Middle frontal gyrus (tissue), 1 donor: ENCODE results near the gene USB1.

Experiments
- DNase-seq: peaks from one replicate; pipeline ENCODE4 v3.0.0-alpha.2; 2015; ENCODE audit warnings: low spot score; ENCODE audit errors: extremely low spot score

The USB1 gene

DNA sequence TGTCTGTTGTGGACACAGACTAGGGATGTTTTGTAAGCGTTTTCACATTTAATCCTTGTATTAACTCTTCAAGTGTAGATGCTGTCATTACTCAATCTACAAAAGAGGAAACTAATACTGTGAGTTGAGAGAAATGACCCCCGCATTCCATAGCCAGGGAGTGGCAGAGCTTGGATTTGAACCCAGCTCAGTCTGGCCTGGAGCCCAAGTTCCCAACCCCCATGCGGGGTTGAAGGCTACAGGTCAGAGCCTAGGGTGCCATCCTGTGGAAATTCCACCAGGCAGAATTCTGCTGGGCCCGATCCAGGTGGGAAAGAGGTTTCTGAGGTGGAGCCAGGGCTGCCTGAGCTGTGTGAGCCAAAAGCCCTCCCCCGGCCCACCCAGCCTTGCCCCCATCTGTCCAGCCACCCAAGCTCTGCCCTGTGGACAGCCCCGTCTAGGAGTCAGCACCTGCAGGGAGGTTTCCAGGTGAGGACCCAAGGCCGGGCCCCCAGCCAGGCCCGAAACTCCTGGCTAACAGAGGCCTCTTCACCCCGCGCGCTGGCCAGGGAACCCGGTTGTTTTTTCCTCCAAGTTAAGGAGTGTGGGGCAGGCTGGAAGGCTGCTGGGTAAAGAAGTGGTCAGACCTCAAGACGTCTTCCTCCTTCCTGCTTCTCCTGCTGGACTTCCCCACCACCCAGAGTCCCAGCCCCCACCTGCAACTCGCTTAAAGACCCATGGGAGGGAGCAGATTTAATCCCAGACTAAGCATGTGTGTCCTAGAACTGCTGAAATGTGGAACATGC is 30.0 kb downstream of the USB1 start:
- DNase-seq: no peak

DNA sequence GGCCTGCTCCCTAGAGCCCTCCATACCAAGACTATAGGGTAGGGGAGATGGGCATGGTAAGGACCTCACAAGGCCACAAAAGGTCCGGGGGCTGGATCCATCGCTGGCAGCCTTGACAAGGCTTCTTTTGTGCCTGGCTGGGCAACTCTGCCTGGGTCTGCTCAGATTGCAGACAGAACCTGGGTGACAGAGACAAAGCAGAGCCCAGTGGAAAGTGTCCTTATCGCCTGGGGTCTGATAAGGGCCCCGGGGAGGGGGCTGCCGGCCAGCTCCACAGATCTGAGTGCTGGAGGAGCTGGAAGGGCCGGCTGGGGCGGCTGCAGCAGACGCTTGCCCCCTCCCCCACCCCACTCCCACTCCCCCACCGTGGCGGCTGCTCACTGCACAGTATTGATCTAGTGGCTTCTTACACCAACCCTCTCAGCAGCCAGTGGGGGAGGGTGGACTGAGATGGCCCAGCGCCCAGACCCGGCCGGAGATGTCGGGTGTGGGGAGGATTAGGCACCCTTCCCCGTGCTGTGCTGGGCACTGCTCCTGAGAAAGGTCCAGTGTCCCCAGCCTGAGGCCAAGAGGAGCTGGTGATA is 31.6 kb downstream of the USB1 start:
- no peak for DNase-seq

DNA sequence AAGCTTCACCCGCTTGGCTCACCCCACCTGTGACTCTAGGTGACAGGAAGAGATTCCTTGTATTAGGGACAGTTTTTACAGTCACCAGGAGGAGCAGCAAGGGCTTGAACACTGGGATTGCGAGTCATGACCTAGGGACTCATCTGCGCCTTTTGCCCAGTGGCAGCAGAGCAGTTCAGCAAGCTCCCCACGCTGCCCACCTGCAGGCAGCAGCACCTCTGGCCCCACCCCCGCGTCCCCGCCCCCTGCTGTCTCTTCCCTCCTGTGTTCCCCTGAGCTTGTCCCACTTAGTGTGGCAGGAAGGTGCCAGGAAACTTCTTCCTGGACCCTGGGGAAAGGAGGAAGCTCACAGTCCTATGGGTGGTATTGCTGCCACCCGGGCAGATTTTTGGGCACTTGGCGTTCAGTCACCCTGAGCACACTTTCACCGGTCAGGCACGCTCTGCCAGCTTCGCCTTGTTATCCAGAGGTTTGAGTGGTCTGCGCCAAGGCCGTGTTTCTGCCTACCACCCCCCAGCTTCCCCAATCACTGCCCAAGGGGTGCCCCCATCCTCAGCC is 33.0 kb downstream of the USB1 start:
- DNase-seq: no peak

DNA sequence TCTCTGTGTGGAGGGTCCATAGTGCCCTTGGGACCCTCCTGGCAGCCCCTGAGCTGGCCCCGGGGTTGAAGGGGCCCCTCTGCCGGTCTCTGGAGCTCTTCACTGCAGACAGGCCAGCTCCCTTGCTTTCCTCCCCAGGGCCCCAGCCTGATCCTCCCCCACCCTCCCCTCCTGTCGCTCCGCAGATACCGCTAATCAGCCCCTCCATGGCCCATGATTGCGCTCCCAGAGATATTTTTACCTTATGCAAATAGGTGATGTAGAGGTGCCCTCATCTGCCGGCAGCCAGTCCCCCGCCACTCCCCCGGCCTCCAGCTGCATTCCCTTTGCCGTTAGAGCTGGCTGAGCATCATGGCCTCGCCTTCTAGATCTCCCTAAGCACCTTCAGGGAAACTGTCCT is 33.6 kb downstream of the USB1 start:
- no peak for DNase-seq

DNA sequence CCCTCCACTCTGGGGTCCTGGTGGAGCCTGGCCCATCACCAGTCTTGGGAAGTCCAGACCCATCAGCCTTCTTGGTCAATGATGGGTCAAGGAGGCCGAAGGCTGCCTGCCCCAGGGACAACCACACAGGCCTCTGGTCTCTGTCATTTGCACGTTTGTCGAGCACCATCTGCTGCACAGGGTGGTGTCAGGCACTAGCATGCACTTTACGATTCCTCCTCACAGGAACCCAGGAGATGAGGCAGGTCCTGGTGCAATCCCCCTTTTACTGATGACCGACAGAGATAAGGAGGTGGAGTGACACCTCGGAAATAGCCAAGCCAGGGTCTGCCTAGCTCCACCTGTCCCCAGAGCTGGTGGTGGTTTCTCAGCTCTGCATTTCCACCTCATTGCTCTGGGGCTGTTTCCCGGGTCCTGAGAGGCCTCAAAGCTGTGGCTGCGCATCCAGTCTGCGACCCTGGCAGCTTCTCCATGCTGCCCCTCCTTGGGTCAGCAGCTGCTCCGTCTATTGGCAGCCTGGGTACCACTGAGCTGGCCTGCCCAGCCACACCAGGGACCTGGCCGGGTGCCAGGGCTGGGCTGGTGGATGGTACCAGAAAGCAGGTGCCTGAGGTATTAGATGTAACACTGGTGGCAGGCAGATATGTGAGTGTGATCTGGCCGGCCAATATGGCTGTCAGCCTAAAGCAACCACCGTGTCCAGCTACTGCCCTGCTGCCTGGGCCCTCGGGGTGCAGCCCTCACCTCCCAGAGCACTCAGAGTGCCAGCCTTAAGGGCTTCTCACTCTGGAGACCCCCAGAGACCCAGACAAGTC is 34.4 kb downstream of the USB1 start:
- DNase-seq: no peak

DNA sequence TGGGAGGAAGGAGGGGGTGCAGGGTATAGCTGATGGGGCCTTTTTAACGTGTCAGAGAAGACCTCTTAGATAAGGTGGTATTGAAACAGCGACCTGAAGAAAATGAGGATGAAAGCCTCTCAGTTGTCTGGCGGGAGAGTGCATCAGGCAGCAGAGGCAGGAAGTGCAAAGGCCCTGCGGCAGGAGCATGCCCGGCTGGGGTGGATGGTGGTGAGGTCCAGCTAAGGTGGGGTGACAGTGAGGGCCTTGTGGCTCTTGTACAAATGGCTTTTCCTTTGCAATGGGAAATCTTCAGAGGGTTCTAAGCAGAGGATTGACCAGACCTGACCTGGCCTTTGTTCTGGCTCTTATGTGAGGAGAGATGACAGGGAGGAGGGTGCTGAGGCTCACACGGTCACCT is 35.7 kb downstream of the USB1 start:
- DNase-seq: no peak

DNA sequence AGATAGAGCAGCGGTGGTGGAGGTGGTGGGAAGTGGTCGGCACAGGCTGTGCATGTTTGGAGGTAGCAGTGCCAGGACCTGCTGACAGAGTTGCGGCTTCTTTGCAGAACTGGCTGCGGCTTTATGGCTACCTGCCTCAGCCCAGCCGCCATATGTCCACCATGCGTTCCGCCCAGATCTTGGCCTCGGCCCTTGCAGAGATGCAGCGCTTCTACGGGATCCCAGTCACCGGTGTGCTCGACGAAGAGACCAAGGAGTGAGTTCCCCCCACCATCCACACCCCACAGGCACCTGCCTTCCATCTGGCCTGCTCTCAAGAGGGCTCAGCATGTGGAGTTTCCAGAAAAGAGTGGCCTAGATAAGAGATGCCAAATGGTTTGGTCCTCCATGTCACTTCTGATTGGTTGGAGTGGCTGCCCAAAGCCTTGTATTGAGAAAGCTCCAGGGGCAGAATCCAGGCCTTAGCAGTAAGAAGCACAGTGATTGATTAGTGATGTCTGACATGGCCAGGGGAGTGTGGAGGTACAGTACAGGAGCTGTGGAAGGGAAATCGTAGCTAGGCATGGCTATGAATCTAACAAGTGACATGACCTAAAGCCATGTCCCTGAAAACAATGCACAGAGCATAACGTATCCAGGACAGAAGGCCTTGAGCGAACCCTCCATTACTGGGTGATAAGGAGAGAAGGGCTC is 36.3 kb downstream of the USB1 start:
- no peak for DNase-seq

DNA sequence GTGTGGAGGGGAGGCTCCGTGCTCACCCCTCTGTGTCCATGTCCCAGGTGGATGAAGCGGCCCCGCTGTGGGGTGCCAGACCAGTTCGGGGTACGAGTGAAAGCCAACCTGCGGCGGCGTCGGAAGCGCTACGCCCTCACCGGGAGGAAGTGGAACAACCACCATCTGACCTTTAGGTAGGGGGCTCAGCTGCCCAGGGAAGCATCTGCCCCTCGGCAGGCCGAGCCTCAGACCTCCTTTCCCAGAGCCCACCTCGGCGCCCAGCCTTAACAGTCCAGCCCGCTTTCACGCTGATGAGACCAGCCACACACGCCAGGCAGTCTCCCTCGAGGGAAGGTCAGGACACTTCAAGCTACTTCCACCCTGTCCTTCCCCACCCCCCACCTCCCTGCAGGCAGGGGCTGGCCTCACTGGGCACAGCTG is 37.0 kb downstream of the USB1 start:
- DNase-seq: no peak

DNA sequence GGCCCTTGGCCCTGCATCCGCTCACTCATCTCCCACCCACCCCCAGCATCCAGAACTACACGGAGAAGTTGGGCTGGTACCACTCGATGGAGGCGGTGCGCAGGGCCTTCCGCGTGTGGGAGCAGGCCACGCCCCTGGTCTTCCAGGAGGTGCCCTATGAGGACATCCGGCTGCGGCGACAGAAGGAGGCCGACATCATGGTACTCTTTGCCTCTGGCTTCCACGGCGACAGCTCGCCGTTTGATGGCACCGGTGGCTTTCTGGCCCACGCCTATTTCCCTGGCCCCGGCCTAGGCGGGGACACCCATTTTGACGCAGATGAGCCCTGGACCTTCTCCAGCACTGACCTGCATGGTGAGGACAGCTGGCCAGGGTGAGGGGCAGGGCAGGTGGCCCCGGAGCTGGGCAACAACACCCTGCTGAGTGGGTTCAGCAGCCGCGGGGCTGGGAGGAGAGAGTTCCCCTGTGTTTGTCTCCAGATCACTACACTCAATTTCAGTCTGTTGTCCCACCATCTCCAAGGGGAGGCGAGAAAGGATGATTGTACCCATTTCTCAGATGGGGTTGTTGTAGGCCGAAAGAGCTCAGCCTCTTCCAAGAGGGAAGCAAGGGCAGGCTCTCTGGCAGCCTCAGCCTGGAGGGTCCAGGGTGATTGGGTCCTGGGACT is 38.8 kb downstream of the USB1 start:
- DNase-seq: no peak

DNA sequence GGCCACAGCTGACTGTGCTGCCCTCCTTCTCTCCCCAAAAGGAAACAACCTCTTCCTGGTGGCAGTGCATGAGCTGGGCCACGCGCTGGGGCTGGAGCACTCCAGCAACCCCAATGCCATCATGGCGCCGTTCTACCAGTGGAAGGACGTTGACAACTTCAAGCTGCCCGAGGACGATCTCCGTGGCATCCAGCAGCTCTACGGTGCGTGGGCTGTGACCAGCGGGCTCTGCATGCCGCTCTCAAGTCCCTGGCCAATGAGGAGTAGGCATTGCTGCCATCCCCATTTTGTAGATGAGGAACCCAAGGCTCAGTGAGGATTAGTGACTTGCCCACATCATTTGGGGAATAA is 39.3 kb downstream of the USB1 start:
- DNase-seq: no peak

DNA sequence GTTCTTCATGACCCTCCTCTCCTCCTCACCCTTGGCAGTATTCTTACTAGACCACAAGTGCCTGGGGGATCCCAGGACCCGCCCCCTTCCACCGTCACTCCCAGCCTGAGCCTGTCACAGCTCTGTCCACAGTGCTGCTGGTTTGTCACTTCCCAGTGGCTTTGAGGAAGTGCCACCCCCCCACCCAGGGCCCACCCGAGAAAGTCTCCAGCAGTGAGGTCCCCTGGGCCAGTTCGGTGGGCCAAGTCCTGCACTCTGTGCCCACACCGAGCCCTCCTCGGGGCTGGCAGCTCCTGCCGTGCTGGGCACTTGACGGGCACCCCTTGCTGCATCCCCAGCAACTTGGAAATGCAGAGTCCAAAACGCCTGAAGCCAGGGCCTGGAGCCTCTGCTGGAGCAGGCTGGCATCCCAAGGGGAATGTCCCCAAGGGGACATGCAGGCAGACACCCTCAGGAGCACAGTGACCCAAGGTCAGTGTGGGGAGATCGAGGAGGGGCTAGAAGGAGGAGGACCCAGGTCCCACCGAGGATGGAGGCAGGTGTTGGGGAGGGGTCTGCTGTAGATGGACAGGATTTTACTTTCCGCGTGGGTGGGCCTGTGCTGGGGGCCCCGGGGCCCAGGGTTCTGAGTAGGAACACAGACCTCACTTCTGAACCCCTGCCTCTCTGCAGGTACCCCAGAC is 39.9 kb downstream of the USB1 start:
- no peak for DNase-seq

DNA sequence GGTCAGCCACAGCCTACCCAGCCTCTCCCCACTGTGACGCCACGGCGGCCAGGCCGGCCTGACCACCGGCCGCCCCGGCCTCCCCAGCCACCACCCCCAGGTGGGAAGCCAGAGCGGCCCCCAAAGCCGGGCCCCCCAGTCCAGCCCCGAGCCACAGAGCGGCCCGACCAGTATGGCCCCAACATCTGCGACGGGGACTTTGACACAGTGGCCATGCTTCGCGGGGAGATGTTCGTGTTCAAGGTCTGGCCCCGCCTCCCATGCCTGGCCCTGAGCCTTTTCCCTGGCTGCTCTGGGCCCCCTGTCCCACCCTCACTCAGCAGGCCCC is 40.4 kb downstream of the USB1 start:
- DNase-seq: no peak

DNA sequence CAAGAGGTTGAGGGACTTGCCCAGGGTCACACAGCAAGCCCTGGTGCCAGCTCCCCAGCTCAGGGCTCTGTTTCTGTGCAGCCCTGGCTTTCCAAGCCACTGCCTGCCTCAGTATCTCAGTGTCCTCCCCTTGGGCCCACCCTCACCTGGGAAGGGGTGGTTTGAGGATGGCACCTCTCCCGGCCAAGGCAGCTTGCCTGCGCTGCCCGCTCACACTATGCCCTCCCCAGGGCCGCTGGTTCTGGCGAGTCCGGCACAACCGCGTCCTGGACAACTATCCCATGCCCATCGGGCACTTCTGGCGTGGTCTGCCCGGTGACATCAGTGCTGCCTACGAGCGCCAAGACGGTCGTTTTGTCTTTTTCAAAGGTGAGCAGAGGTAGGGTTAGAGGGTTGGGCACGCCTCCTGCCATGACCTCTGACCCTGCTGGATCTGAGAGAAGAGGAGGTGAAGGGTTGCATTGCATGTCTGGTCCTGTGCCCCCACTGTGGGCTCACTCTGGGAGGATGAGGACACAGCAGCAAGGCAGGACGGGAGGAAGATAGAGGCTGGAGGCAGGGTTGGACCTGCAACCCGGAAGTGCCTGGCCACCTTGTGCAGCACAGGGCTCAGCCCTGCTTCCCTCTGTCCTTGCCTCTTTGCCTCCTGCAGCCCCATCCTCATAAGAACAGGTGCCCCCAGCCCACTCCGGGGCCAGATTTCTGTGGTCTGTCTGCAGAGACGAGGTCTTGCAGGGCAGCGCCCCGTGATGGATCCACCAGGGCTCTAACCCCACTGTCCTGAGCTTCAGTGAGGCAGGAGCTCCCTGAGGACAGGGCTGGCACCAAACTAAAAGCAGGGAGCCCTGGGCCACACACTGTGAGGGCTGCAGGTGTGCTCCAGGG is 41.0 kb downstream of the USB1 start:
- no peak for DNase-seq

DNA sequence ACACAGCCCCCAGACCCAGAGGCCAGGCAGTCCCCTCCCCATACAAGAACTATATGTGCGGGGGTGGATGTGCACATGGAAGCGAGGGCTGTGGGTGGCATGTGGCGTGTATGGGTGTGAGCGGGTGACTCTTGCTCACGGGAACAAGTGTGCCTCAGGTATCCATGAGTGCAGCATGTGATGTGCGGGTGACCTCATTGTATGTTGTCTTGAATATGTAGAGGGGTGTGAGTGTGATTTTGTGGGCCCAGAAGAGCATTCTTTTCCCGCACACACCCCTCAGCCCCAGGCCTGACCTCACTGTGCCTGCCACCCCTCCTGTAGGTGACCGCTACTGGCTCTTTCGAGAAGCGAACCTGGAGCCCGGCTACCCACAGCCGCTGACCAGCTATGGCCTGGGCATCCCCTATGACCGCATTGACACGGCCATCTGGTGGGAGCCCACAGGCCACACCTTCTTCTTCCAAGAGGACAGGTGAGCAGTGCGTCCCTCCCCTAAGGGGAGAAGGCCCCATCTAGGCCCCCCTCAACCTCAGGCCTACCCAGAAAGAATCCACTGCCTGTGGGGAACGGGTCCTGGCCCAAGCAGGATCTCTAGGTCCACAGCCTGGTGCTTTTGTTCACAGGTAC is 41.8 kb downstream of the USB1 start:
- DNase-seq: no peak

DNA sequence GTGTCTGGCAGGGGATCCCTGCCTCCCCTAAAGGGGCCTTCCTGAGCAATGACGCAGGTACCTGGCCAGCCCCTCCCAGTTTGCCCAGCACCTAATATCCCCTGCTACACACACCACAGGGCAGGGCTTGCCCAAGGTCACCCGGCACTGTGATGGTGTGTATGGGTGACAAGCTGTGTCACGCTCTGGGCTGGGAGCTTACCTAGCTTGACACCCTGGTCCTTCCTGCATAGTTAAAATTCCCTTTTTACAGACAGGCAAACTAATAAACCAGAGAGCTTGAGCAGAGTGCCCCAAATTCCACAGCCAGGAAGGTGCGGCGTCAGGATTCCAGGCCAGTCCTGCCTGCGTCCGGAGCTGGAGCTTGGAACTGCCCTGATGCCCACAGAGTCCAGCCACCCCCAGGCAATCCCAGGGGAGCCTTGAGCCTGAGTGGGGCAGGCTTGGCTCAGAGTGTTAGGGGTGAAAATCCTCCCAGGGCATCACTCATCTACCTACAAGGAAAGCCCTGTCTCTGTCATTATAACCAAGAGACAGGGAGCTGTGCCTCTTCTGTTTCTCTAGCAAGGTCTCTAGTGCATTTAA is 42.5 kb downstream of the USB1 start:
- no peak for DNase-seq

DNA sequence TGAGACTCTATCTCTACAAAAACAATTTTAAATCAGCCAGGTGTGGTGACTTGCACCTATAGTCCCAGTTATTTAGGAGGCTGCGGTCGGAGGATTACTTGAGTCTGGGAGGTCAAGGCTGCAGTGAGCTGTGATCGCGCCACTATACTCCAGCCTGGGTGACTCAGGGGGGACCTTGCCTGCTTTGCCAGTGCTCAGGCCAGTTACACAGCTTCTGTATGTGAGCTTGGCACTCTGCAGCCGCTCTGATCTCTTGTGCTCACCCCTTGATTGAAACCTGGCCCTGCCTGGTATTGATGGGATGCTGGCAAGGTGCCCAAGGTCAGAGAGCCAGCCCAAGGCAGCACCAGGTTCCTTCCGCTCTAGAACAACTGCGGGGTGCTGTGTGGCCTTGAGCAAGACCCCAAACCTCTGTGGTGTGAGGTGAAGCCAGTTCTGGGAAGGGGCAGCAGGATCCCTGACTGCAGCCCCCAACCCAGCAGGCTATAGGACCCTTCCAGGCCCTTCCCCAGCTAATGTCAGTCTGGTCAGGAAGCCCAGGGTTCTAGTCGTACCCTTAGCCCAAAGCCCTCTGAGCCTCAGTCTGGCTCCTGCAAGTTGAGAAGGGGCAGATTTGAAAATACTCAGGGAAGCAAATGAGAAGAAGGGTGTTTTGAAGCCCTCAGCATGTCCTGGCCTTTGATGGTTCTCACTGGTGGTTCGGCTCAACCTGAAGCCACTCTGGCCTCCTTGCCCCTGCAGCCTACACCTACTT is 43.2 kb downstream of the USB1 start:
- no peak for DNase-seq

DNA sequence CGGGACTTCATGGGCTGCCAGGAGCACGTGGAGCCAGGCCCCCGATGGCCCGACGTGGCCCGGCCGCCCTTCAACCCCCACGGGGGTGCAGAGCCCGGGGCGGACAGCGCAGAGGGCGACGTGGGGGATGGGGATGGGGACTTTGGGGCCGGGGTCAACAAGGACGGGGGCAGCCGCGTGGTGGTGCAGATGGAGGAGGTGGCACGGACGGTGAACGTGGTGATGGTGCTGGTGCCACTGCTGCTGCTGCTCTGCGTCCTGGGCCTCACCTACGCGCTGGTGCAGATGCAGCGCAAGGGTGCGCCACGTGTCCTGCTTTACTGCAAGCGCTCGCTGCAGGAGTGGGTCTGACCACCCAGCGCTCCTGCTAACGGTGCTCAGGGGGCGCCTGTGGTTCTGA is 43.9 kb downstream of the USB1 start:
- no peak for DNase-seq
